Upper lobe of left lung (tissue), 4 donors: ENCODE data around the gene IL6ST.

ENCODE experiments used
- POLR2A ChIP-seq, 4 donors: fragments of 450-650 bp; IDR thresholded peaks; one replicate each; pipeline ENCODE4 v1.5.1; 2016 to 2017; ENCODE audit warnings: antibody characterized with exemption in 4 of 4, mild to moderate bottlenecking in 2 of 4
- TF ChIP-seq, protein P1 (sequence below), 6 experiments: fragments of 450-650 bp in 4 of 6; fragments of 200-600 bp in 2 of 6; sonication (generic) in 2 of 6; IDR thresholded peaks; one replicate each; pipeline ENCODE4 v1.5.1; 2016 to 2019; ENCODE audit warnings: antibody characterized with exemption in 6 of 6

DNA sequence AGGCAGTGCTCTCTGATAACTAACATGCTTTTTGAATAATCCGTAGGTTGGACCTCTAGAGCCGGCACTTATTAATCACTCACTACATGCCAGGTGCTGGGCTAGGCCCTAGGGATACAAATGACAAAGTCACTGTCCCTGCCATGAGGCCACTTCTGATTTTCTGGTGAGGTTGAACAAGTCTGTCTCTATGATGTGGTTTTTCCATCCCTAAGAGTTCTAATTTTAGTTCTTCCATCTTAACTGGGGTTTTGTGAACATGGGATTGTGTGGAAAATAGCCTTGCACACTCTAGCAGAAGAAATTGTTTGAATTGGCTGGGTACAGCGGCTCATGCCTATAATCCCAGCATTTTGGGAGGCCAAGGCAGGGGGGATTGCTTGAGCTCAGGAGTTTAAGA, 79.0 kb downstream of the IL6ST start:
- no peak for TF ChIP-seq POLR2A (IDR thresholded peaks at IDR 0.05)
- TF ChIP-seq, protein P1, sequence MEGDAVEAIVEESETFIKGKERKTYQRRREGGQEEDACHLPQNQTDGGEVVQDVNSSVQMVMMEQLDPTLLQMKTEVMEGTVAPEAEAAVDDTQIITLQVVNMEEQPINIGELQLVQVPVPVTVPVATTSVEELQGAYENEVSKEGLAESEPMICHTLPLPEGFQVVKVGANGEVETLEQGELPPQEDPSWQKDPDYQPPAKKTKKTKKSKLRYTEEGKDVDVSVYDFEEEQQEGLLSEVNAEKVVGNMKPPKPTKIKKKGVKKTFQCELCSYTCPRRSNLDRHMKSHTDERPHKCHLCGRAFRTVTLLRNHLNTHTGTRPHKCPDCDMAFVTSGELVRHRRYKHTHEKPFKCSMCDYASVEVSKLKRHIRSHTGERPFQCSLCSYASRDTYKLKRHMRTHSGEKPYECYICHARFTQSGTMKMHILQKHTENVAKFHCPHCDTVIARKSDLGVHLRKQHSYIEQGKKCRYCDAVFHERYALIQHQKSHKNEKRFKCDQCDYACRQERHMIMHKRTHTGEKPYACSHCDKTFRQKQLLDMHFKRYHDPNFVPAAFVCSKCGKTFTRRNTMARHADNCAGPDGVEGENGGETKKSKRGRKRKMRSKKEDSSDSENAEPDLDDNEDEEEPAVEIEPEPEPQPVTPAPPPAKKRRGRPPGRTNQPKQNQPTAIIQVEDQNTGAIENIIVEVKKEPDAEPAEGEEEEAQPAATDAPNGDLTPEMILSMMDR (IDR thresholded peaks at IDR 0.05), result no peak
